ENCODE data around the gene AURKAIP1. TPM values are rescaled to one million over a fixed set of nuclear protein-coding genes. Genes with fewer than 3 reads are reported as not detected.

Gene AURKAIP1
- total and polyA plus RNA-seq, 2 of the 4 experiments (the other 2 are of a cell fraction): 45.7 to 107 TPM

- H4K20me1 ChIP-seq (ENCODE audit: insufficient read depth, low read length): peaks cover 54% of the 10 kb centered on the region
- H3K27ac ChIP-seq (ENCODE audit: insufficient read depth, low read length): no peak overlapping the region
- H3K27me3 ChIP-seq (ENCODE audit: control insufficient read depth, insufficient read depth, low read length): no peaks in the 10 kb centered on the region
- DNase-seq: no peak
- no peak overlapping the region for H2AK5ac ChIP-seq (ENCODE audit: low read depth, low read length)
- H3K9ac ChIP-seq (ENCODE audit: low read depth, low read length): no peak overlapping the region
- no peak overlapping the region for H2AK9ac ChIP-seq (replicated peaks; ENCODE audit: low read depth, low read length, poor library complexity)
- intact Hi-C loops (cut with micrococcal nuclease) (no loop called here), in situ Hi-C loops (cut with MboI; ENCODE audit: low sequenced_read_pairs) (no loop called here), dilution Hi-C loops (cut with HindIII; ENCODE audit: low sequenced_read_pairs, unreplicated experiment) (no loop called here)
- H3K23ac ChIP-seq (ENCODE audit: low read depth, low read length): no peak overlapping the region
- H2BK5ac ChIP-seq (ENCODE audit: low read depth, low read length, poor library complexity, severe bottlenecking): no peak overlapping the region
- H3K9me1 ChIP-seq (ENCODE audit: insufficient read depth, low read length): peaks cover 13% of the 10 kb centered on the region
- no peak overlapping the region for H3K56ac ChIP-seq (ENCODE audit: extremely low read depth, insufficient read depth, low read length)
- POLR2A ChIA-PET (ENCODE audit: unreplicated experiment): no interaction called here
- H3K9me3 ChIP-seq (ENCODE audit: control insufficient read depth, insufficient read depth, low read length): no peaks in the 10 kb centered on the region
- no peak for ATAC-seq (ENCODE audit: low read depth)
- no peak overlapping the region for H4K8ac ChIP-seq (ENCODE audit: low read depth in 2 of 2, low read length in 2 of 2)
- H3K36me3 ChIP-seq (ENCODE audit: control insufficient read depth, insufficient read depth, low read length): peaks cover 40% of the 10 kb centered on the region
- H2AFZ ChIP-seq (replicated peaks; ENCODE audit: low read length, poor library complexity): no peak overlapping the region
- peaks cover 23% of the 10 kb centered on the region for H3K4me1 ChIP-seq (ENCODE audit: control insufficient read depth, insufficient read depth, low read length)
- H2BK120ac ChIP-seq (ENCODE audit: low read depth, low read length): no peak overlapping the region
- no peak overlapping the region for H4K5ac ChIP-seq (ENCODE audit: low read depth, low read length)
- H3K79me1 ChIP-seq (ENCODE audit: low read depth in 1 of 2, low read length in 2 of 2): peaks cover 12 to 58% of the 10 kb centered on the region in 2 experiments
- no peak overlapping the region for H3K18ac ChIP-seq (ENCODE audit: low read depth, low read length)
- H3K4ac ChIP-seq (ENCODE audit: low read depth, low read length): no peak overlapping the region
- TF ChIP-seq MAZ (IDR thresholded peaks at IDR 0.05; ENCODE audit: borderline replicate concordance, low read depth, low read length): no peak
- no peak for TF ChIP-seq RFX5 (IDR thresholded peaks at IDR 0.05; ENCODE audit: low read depth, low read length)
- CTCF ChIA-PET: no interaction called here
- H2BK15ac ChIP-seq (ENCODE audit: low read depth, low read length): no peak overlapping the region
- H2BK20ac ChIP-seq (ENCODE audit: low read depth, low read length): no peak overlapping the region
- H3K14ac ChIP-seq (replicated peaks; ENCODE audit: low read depth, low read length): no peak overlapping the region
- WGBS, 2 experiments (ENCODE audit: extremely low coverage in 2 of 2, insufficient read length in 1 of 2): 93% methylated on average over 14 of the region's 28 CpGs; no CpG with 5 or more reads in 1 of the 2 experiments
- no peak overlapping the region for H4K91ac ChIP-seq (ENCODE audit: insufficient read depth, low read depth, low read length)
- no TSS peak for BruUV-seq (replicated peaks)
- no peak overlapping the region for H3K4me3 ChIP-seq (ENCODE audit: insufficient read depth, low read depth, low read length)
- H3K4me2 ChIP-seq (ENCODE audit: low read depth, low read length): no peak overlapping the region
These were observed 32.9 kb downstream of the AURKAIP1 start for GRCh38 chr1:1342061-1342562.
